Activated T-helper 1 cell treated with anti-CD3 and anti-CD28 coated beads, Interleukin-2, amount 50 U/mL, for 16 hours (primary cell): ENCODE measurements around the gene TMEM231.
A peak's percentile ranks its signal among the peaks of the same experiment; 100 is the strongest.
"Not testable (repeated sequence)": the region's sequence is repeated elsewhere in the genome, so short reads cannot be mapped to it uniquely, and the experiment has no call there.

Source experiments
- DNase-seq, 2 donors: peaks; one replicate each; pipeline ENCODE4 v3.0.0-alpha.2; 2020; ENCODE audit warnings: low read depth in 1 of 2, low spot score in 1 of 2

The TMEM231 gene

DNA sequence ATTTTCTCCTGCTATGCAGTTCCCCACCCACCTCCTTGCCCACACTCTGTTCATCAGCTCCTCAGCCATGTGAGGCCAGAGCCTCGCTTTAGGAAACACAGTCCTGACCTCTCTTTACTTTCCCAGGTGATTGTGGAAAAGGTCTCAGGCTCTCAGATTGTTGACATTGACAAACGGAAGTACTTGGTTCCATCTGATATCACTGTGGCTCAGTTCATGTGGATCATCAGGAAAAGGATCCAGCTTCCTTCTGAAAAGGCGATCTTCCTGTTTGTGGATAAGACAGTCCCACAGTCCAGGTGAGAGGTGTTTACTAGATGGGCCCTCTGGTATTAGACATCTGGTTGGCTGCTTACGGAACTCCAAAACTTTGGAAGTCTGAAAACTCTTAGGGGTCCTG lies 11.9 kb upstream of the TMEM231 start:
- DNase-seq: no peak

DNA sequence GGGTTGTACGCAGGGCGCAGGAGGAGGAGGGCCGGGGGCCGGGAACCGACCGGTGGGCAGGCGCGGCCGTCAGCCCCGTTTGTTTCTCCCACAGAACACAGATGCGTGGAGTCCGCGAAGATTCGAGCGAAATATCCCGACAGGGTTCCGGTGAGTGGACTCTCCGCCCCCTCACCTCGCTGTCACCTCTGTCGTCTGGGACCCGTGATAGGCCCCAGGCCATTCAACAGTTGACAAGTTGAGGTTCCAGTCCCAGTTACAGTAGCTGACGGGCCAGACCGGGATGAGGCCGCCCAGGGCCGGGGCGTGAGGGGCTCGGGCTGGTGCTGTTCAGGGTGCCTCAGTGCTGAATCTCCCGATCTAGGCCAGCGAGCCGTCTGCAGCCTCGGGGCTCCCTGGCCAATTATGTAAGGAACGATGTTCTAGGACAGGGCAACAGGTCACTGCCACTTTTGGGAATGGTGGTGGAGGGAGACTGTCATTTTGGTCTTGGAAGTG lies 10.8 kb upstream of the TMEM231 start:
- peak in 1 of 2 donors; percentile 5 for DNase-seq

DNA sequence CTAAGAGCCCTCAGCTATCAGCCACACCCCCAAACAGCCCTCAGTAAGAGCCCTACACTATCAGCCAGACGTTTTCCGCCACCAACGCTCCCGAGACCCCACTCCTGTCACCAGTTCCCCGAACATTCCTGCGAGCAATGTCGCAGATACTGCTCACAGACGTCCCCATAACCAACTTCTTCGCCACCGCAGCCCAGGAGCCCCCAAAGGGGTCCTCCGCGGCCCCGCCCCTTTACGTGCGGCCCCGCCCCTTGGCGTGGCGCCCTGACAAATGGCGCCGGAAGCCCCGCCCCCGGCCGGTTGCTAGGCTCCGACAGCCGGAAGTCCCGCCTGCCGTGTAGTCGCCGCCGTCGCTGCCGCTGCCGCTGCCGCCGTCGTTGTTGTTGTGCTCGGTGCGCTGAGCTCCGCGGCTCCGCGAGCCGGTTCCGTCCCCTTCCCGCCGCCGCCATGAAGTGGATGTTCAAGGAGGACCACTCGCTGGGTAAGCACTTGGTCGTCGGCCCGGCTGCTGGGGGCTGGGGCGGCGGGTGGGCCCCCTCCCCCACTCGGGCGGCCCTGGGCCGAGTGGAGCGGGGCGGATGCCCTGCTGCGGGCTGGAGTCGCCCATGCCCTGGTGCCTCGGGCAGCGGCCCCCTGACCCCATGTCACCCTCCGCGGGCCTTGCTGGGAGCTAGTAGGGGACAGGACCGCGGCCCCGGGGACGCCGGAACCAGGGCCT lies 10.1 kb upstream of the TMEM231 start, which contains the start of gene GABARAPL2:
TSS of gene GABARAPL2 (plus strand) at position 340 of the 718 bp plus-strand sequence. CDS start at position 448, 108 bp downstream.
- peak; percentile 81 to 88 for DNase-seq

DNA sequence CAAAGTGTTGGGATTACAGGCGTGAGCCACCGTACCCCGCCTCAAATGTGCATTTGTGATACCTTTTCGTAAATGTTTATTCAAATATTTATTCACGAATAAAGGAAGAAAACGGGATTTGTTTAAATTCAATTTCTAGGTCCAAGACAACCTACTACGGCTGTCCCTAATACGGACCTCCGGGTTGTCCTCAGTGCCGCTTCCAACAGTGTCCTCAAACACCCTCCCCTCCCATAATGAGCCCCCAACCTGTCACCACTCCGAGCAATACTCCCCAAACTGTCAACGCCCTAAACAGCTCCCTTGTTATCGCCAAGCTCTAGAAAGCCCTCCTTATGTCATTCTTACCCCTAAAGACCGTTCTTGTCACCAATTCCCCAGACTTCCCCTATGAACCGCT lies 9.6 kb upstream of the TMEM231 start:
- no peak for DNase-seq

DNA sequence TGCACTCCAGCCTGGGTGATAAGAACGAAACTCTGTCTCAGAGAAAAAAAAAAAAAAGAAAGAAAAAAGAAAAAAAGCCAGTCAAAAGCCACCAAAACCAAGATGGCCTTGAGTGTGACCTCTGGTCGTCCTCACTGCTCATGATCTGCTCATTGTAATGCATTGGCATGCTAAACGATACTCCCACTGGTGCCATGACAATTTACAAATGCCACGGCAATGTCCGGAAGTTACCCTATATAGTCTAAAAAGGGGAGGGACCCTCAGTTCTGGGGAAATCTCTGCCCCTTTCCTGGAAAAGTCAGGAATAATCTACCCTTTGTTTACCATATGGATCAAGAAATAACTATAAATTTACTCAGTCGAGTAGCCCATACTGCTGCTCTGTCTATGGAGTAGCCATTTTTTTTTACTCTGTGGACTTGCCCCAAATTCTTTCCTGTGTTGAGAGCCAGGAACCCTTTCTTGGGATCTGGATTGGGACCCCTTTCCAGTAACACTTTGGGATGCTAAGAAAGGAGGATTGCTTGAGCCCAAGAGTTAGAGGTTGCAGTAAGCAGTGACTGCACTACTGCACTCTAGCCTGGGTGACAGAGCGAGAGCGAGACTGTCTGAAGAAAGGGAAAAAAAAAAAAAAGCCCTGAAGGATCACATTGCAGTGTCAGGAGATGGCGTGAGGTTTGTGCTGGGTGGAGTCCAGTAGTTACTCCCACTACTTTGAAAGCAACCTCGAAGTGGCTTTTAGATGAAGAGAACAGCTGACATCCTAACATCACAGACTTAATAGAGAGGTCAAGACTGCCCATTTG lies 3.7 kb upstream of the TMEM231 start:
- DNase-seq: no peak

DNA sequence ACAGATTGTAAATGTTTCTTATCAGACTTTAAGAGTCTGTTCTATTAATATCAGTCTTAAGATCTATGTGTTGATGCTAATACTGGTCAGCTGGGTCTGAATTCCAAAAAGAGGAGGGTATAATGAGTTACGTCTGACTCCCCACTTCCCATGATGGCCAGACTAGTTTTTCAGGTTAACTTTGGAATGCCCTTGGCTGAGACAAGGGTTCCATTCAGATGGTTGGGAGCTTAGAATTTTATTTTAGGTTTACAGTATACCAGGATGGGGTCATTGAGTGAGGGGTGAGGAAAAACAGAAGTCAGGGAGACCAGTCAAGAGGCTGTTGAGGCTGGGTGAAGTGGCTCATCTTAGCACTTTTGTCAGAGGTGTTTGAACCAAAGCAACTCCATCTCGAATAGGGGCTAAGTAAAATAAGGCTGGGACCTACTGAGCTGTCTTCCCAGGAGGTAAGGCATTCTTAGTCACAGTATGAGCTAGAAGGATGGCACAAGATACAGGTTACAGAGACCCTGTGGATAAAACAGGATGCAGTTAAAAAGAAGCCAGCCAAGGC lies 2.9 kb upstream of the TMEM231 start:
- no peak for DNase-seq

DNA sequence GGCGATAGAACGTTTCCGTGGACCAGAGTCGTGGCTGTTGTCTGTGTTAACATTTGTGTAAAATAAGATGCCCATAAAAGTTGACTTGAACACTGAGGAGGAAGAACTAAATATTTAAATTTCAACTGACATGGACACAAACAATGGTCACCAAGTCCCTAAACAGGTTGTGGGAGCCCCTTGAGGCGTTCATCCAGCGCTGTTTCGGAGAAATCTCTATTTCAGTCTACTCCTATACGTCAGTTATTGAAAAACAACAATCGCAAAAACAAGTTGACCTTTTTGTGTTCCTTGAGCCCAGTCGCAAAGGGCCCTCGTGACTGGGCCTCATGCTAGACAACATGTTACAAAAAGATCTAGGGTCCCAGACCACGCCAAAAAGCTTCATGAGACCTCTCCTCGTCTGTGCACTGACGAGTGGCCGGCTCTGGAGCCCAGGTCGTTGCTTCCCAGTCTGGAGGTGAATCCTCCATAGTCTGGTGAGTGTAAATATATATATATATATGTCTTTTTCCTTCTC lies 439 bp upstream of the TMEM231 start:
- no peak for DNase-seq

DNA sequence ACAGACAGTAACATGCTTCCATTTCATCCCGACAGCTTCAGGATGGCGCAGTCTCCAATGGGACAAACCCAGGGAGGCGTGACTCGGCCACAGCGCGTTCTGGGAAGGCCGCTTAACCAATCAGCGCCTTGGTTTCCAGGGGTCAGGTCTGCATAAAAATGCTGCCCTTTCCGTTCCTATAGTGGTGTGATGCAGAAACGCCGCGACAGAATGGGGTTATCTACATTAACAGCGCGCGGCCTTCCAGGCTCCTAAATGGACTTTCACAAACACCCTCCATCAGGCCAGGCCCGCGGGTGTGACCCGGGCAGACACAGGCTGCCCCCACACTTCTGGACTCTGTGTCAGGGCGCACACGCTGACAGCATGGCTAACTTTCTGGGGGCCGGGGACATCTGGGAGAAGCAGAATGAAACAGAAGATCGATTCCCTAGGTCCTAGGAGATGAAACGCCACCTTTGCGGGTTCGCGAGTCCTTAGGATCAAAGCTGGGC lies 792 bp downstream of the TMEM231 start:
- DNase-seq: no peak

DNA sequence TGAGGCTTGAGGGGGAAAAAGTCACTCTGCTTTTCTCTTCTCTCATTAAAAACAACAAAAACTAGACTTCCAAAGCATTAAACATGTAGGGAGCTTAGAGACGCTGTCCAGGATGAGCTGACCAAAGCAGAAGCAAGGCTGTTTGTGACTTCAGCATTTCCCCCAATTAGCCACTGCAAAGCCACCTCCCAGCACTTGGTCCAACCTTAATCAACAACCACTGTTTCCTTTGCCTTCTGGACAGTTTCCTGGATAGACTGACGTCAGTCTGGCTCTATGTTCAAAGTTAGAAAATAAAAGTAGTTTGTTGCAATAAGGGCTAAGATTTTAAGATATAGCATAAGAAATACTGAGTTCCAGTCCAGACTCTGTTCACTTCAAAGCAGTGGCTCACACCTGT lies 3.1 kb downstream of the TMEM231 start:
- no peak for DNase-seq

DNA sequence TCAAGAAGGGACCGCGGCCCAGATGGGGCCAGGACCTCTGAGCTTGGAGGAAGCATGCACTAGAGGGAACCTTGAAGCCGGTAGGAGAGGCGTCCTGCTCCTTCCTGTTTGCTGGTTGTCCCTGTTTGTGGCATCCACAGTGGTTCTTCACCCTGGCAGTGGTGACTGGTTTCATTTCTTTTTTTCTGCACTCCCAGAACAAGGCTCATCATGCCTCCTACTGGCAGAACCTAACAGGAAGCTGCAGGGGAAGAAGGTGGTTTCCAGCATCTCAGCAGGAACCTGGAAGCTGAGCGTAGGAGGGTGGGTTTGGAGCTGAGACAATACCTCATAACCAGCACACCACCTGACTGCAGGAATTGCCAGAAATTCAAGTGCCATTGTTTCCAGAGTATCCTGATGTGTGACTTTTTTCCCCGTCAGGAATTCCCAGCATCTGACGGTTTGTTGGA lies 5.8 kb downstream of the TMEM231 start:
- DNase-seq: no peak

DNA sequence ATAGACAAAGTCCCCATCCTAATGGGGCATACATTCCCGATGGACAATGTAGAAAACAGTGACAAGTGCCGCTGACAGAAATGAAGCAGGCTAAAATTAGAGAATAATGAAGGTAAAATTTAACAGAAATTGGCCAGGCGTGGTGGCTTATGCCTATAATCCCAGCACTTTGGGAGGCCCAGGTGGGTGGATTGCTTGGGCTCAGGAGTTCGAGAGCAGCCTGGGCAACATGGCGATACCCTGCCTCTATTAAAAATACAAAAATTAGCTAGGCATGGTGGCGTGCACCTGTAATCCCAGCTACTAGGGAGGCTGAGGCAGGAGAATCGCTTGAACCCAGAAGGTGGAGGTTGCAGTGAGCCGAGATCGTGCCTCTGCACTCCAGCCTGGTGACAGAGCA lies 7.6 kb downstream of the TMEM231 start:
- DNase-seq: not testable (repeated sequence)

DNA sequence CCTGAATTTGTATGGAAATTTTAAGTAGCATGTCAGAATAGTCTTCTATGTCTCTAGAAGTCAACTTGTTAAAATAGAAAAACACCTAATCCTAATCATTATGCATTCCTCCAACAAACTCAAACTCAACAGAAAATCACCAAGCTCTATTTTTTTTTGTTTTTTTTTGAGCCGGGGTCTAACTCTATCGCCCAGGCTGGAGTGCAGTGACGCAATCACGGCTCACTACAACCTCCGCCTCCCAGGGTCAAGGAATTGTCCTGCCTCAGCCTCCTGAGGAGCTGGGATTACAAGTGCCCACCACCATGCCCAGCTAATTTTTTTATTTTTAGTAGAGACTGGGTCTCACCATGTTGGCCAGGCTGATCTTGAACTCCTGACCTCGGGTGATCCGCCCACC lies 9.8 kb downstream of the TMEM231 start:
- no peak for DNase-seq

DNA sequence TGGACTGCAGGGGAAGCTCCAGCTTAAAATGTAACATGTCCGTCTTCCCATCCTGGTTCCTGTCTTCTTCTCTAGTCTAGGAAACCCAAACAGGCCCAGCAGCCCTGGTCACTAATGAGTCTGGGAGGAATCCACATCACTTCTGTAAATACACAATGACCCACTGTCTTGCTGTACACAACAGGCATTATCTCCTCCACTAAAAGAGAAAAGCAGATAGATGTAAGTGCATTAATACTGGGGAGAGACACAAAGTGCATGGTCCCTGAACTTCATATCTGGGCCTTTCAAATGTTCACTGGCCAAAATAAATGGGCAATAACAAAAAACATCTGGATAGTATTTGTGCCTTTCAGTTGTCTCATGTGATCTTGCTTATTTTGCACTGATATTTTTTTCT lies 10.2 kb downstream of the TMEM231 start:
- DNase-seq: not testable (repeated sequence)

DNA sequence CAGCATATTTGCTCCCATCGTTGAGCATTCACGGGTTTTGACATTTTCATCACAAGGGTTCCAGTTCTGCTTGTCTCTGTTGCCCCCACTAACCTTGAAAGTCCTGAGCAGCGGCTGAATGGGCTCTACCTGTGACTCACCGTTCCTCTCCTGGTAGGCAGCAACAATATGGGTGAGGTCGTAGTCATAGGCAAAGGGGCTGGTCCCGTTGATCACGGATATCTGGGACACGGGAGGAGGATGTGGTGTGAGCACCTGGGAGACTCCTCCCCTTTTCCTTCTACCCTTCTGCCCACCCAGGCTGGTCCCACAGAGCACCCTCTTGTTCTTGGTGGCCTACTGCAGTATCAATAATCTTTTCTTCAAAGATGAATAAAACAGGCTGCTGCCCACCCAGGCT lies 13.6 kb downstream of the TMEM231 start:
- not testable (repeated sequence) for DNase-seq

DNA sequence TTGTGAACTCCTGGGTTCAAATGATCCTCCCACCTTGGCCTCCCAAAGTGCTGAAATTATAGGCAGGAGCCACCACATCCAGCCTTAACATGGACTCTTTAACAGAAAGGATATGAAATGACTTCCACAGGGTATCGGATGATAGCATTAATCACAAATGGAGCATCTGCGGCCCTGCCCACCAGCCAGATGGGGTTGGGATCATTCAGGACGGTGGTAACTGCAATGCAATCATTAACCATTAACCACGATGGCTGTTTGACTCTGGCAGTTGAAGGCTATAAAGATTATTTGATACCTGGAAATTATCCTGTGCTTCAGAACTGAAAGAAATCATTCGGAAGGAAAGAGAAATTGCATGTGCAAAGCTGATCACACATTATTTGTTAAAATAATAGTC lies 14.8 kb downstream of the TMEM231 start:
- DNase-seq: no peak

DNA sequence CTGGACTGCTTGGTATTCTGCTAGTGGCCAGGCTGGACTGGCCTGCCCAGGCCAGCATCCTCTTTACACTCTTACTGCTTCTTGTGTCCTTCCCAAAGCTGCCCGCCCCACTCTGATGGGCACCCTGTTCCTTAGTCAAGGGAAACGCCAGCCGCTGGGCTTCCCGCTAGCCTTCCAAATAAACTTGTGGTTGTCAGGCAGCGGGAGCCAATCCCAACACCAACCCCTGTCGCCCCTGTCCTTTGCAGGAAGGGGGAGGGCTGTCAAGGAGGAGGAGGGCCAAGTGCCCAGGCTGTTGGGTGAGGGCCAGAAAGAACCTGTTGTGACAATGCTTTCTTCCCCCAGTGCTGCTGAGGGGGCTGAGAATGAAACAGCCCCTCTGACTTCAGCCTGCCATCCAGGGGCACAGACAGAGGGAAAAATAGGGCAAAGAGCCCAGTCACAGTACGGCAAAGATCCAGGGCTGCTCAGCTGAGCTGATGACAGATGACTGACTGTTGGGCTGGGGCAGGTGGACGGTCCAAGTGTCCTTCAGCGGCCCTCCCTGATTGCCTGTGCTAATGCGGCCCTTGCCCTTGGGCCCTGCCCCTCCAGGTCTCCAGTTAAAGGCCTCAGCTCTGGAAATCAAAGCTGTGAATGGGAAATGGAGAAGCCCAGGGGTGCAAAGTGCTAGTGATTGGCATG lies 17.0 kb downstream of the TMEM231 start:
- DNase-seq: not testable (repeated sequence)

DNA sequence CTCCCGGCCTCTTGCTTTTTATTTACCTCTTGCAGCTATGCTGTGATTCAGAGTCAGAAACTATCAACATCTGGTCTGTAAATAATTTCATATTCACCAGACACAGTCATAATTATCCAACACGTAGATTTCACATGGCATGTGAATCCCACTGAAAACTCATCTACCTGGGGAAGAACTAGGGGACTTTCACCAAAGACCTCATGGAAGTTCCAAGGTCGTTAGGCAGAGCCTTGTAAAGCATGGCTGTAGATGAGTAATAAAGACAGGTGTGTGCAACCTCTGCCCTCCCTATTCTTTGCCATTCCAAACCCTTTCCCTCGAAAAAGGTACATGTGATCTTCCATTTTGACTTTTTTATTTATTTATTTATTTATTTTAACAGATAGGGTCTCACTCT lies 18.3 kb downstream of the TMEM231 start:
- DNase-seq: no peak

DNA sequence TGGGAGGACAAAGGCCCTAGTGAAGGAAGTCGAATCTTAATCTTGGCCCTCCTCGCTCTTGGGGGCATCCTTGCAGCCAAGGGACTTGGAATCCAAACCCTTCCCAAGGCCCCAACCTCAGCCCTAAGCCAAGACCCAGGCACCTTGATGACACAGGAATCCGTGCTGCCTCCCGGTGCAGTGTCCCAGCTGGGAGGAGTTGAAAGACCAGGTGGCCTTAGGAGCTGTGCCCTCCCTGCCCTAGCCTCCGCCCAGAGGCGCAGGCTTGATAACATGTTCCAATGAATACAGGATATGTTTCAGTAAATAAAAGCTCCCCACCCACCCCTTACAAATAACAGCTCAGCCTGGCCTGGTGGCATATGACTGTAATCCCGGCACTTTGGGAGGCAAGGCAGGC lies 20.2 kb downstream of the TMEM231 start, which contains the start of gene CHST5:
TSS of gene CHST5 (minus strand) at position 208 of the 400 bp plus-strand sequence. CDS start 5,724 bp downstream, outside the sequence.
- DNase-seq: no peak

DNA sequence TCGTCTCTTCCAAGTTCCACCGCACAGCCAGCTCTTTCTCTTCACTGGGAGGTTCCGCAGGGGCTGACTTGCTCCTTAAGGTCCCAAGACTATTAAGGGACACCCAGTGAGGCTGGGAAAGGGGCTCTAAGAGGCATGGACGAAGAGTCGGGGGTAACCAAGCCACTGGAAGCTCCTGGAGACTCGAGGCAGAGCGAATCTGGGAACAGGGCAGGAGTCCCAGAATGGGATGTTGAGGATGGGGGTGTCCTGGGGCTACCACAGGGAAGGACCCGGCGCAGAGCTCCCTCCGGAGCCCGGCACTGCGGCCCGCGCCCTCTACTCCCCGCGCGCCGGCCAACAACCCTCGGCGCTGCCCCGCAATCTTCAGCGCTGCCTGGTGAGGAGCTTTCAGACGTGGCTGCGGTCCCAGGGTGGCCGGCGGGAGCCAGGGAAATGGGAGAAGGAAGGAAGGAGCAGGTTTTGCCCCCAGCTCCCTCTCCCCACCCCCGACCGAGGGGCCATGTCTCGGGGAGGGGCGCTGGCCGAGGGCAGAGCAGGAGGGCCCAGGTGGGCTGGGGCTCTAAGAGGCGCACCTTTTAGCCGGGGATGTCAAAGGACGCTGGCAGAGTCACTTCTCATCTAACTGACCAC lies 20.7 kb downstream of the TMEM231 start:
- DNase-seq: no peak

DNA sequence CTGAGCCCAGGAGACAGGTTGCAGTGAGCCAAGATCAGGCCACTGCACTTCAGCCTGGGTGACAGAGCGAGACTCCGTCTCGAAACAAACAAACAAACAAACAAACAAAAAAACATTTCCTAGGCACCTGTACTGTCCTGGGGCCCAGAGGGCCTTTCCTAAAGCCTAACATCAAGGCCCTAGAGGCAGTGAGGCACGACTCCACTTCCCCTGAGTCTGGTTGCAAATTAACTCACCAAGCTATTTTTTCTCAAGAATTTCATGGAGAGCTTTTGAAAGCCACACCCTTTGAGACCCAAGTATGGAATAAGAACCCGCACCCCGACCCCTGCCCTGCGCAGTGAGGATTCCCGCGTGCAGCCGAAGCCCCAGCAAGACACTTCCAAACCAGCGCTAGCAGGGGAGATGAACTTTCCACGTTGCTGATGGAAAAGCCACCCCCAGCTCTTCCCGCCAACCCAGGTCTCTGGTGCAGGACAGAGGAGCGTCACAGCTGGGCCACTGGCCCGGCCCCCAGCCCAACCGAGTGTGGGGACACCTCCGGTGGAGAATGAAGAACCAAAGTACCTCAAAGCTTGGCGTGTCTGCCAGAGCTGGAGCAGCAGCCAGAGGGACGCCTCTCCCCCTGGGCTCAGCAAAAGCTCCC lies 21.4 kb downstream of the TMEM231 start:
- DNase-seq: no peak
